ENCODE measurements around the gene SLC22A31. TPM values are rescaled to one million over a fixed set of nuclear protein-coding genes. Genes with fewer than 3 reads are reported as not detected.

Gene SLC22A31
- polyA plus RNA-seq, 1 donor from 2014 or later = not detected

DNA sequence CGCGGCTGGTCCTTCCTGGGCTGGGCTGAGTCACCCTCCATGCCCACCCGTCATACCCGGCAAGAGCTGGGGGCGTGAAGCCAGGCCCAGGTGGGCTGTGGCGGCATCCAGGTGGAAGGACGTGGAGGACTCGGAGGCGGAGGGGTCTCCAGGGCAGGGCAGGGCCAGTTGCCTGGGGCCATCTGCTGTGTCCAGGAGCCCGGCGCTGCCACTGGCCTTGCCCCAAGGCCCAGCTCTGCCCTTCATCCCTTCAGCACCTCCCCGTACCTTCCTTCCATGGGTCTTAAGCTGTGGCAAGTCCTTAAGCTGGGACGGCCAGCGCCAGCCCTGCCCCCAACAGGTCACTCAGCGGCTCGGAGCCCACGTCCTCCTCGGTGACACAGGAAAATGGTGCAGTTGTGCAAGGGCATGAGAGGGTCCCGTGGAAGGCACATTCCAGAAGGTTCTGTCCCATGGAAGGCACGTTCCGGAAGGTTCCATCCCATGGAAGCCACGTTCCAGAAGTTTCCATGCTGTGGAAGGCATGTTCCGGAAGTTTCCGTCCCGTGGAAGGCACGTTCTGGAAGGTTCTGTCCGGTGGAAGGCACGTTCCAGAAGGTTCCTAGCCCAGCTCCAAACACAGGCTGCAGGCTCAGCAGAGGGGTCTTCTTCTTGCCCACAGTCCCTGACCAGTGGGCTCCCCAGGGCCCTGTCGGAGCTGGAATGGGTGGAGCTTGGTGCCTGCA is 39.2 kb downstream of the SLC22A31 start:
- H3K27me3 Mint-ChIP-seq = peaks cover 8% of the 10 kb centered on the region
- H3K9me3 Mint-ChIP-seq = no peaks in the 10 kb centered on the region
- H3K36me3 Mint-ChIP-seq = no peaks in the 10 kb centered on the region
- no peak overlapping the region for H3K4me3 Mint-ChIP-seq
- peaks cover 9 to 21% (median 16%) of the 10 kb centered on the region in 3 donors for H3K4me1 Mint-ChIP-seq
- no peak overlapping the region for H3K27ac Mint-ChIP-seq

- Mint-ChIP-seq H3K9me3 (no peaks in the 10 kb centered on the region), H3K4me1 (peaks cover 16 to 29% (median 27%) of the 10 kb centered on the region in 3 donors), H3K27me3 (peaks cover 8% of the 10 kb centered on the region), H3K27ac (no peak overlapping the region), H3K36me3 (no peaks in the 10 kb centered on the region), H3K4me3 (no peak overlapping the region)
Observed at GRCh38 chr16:89159850-89160354, 40.4 kb downstream of the SLC22A31 start.

DNA sequence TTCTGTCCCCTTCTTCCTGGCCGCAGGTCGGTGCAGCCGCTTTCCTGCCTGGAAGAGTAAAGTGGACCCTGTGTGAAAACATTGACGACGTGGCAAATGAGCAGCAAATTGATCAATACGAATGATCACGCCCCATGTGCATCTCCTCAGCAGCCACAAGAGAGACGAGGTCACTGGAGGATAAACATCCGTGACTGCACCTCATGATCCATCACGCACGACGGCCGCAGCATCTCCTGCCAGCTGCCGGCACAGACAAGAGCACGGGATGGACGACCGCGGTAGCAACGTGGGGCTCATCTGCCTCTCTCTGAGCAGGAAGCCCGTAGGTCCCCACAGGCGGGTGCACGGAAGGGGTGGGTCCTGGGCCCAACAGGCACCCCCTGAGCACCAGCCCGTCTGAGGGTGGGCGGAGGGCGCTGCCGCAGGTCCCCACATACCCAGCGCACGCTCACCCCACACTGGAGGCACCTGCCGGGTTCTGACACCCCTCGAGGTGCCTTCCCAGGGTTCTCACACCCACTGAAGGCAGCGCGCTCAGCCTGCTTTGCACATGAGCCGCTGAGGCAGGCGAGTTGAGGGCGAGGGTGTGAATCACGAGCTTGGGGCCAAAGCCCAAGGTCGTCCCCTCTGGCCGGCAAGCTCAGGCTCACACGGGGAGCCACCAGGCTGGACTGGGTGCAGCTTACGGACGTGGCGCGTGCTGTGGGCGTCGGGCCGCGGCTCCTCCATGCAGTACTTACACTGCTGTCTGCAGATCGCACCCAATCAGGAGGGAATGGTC is 41.1 kb downstream of the SLC22A31 start:
- no peaks in the 10 kb centered on the region for H3K36me3 Mint-ChIP-seq
- peaks cover 14 to 34% (median 26%) of the 10 kb centered on the region in 3 donors for H3K4me1 Mint-ChIP-seq
- no peak overlapping the region for H3K4me3 Mint-ChIP-seq
- H3K27ac Mint-ChIP-seq = no peak overlapping the region
- no peaks in the 10 kb centered on the region for H3K9me3 Mint-ChIP-seq
- peaks cover 5% of the 10 kb centered on the region for H3K27me3 Mint-ChIP-seq

DNA sequence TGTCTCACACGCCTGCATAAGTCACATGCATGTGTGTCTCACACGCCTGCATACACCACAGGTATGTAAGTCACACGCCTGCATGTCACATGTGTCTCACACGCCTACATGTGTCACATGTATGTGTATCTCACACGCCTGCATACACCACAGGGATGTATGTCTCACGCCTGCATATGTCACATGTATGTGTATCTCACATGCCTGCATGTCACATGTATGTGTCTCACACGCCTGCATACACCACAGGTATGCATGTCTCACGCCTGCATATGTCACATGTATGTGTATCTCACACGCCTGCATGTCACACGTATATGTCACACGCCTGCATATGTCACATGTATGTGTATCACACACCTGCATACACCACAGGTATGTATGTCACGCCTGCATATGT is 42.6 kb downstream of the SLC22A31 start:
- Mint-ChIP-seq H3K27me3 (peaks cover 5% of the 10 kb centered on the region), H3K4me1 (peaks cover 7 to 28% (median 21%) of the 10 kb centered on the region in 3 donors), H3K36me3 (no peaks in the 10 kb centered on the region), H3K9me3 (no peaks in the 10 kb centered on the region), H3K27ac (no peak overlapping the region), H3K4me3 (no peak overlapping the region)

DNA sequence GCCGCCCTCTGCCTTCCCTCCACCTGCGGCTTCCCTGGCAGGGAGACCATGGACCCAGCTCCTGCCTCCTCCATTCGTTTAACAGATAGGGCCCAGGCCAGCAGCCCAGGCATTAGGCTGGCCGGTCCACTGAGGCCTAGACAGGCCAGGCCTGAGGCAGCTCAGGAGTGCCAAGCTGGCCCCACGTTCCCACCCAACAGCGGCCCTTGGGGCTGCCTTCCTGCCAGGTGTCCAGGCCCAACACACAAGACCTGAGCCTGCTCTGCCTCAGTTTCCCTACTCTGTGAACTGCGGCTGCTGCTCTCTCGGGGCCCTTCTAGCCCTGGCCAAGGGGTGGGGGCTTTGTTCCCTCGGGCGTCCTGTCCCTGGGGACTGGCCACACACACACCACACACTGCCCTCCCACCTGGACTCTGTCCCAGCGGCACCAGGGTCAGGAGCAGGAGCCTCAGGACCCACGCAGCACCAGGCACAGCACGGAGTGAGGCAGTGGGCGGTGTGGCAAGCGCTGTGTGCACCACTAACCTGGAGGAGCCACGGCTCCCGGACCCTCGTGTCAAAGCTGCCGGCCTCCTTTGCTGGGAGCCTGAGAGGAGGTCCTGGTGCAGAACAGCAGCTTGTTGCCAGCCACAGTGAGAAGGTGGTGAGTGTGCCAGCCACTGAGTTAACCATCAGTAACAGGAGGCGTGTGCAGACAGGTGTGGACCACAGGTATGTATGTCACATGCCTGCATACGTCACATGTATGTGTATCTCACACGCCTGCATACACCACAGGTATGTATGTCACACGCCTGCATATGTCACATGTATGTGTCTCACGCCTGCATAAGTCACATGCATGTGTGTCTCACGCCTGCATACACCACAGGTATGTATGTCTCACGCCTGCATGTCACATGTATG is 43.3 kb downstream of the SLC22A31 start:
- Mint-ChIP-seq H3K4me3 (no peak overlapping the region), H3K27ac (peak overlapping the region in 1 of 3 donors; percentile 19), H3K4me1 (peaks cover 7 to 26% (median 18%) of the 10 kb centered on the region in 3 donors)

GRCh38 chr16:89155851-89156739 is 44.2 kb downstream of the SLC22A31 start:
- Mint-ChIP-seq H3K9me3 (no peaks in the 10 kb centered on the region), H3K27ac (peak overlapping the region in 2 of 3 donors; percentile 19 to 42), H3K36me3 (peaks cover 2% of the 10 kb centered on the region), H3K4me1 (peaks cover 7 to 23% (median 15%) of the 10 kb centered on the region in 3 donors), H3K27me3 (no peaks in the 10 kb centered on the region), H3K4me3 (peak overlapping the region in 1 of 4 donors; percentile 21)

More for the DNA sequence above, 43.3 kb downstream of the SLC22A31 start:
- H3K27me3 Mint-ChIP-seq = peaks cover 3% of the 10 kb centered on the region
- no peaks in the 10 kb centered on the region for H3K9me3 Mint-ChIP-seq
- no peaks in the 10 kb centered on the region for H3K36me3 Mint-ChIP-seq

DNA sequence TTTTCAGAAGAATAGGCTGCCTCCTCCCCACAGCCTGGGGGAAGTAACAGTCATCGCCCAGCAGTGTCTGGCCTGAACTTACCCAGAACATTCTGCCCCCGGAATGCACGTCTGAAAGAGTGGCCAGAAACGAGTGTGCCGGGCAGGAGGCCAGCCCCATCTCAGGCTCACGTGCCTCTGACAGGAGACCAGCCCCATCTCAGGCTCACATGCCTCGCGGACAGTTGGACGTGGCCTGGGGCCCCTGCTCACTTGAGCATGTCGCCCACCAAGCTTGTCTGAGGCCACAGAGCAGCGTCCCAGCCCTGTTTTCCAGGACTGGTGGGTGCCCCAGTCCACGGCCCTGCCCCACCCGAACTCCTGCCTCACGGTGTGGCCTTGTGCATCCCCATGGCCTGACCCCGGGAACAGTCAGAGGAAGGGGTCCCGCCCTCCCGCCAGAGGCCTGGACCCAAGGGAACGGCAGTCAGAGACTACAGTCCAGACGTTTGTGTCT is 45.1 kb downstream of the SLC22A31 start:
- Mint-ChIP-seq H3K36me3 (peaks cover 2% of the 10 kb centered on the region), H3K27me3 (no peaks in the 10 kb centered on the region), H3K4me1 (peaks cover 7 to 23% (median 15%) of the 10 kb centered on the region in 3 donors), H3K4me3 (peak overlapping the region in 1 of 4 donors; percentile 21), H3K27ac (peak overlapping the region in 1 of 3 donors; percentile 76), H3K9me3 (no peaks in the 10 kb centered on the region)

DNA sequence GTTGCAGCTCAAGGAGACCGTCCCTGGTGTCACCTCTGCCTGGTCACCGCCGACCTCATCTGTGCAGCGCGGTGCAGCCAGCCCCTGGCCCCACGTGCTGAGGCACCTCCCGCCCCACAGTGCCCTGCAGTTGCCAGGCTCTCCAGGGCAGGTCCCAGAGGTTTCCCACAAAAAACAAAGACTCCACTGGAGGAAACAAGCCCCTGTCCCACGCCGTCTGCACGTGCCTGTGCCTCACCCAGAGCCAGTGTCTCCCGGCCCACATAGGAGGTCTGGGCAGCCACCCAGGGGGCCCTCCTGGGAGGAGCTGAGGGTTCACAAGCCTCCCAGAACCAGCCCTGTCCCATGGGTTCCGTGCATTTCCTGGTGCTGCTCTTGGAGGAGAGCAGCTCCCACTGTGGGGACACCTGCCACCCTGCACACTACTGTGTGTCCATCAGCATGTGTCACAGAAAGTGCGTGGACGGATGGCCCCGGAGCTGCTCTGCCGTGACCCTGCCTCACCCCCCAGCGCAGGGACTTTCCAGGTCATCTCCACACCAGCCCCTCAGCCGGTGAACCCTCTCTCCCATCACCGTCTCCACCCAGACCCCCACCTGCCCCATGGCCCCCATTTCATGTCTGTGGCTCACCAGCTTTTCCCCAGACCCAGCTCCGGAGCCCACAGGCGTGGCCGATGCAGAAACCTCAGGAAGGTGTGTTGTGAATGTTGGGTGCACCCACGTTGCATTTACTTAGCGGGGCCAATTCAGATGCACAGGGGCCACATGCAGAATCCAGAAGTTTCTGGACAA is 45.8 kb downstream of the SLC22A31 start:
- peak overlapping the region in 2 of 3 donors; percentile 13 to 31 for H3K27ac Mint-ChIP-seq

DNA sequence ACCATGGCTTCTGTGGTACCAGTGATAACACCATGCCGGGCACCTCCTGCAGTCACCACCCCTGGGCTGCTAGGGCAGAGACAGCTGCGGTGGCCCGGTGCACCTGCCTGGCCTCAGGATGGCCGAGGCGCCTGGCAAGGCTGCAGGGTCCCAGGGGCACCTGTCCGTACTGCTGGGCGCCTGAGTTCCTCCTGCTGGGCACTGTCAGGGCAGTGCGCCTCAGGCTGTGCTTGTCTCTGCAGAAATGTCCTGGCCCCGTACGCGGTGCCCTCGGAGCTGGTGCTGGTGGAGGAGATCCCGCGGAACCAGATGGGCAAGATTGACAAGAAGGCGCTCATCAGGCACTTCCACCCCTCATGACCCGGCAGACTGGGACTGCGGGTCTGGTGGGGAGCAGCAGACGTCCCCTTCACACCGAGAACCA is 46.5 kb downstream of the SLC22A31 start:
- Mint-ChIP-seq H3K27ac (peak overlapping the region in 1 of 3 donors; percentile 67), H3K27me3 (no peaks in the 10 kb centered on the region), H3K36me3 (peaks cover 15% of the 10 kb centered on the region), H3K4me1 (peaks cover 7 to 22% (median 15%) of the 10 kb centered on the region in 3 donors), H3K9me3 (peaks cover 3 to 6% (median 6%) of the 10 kb centered on the region in 3 donors), H3K4me3 (no peak overlapping the region)

More for the DNA sequence above, 45.8 kb downstream of the SLC22A31 start:
- Mint-ChIP-seq H3K27me3 (no peaks in the 10 kb centered on the region), H3K4me3 (no peak overlapping the region), H3K36me3 (peaks cover 7% of the 10 kb centered on the region), H3K9me3 (no peaks in the 10 kb centered on the region), H3K4me1 (peaks cover 7 to 22% (median 15%) of the 10 kb centered on the region in 3 donors)

DNA sequence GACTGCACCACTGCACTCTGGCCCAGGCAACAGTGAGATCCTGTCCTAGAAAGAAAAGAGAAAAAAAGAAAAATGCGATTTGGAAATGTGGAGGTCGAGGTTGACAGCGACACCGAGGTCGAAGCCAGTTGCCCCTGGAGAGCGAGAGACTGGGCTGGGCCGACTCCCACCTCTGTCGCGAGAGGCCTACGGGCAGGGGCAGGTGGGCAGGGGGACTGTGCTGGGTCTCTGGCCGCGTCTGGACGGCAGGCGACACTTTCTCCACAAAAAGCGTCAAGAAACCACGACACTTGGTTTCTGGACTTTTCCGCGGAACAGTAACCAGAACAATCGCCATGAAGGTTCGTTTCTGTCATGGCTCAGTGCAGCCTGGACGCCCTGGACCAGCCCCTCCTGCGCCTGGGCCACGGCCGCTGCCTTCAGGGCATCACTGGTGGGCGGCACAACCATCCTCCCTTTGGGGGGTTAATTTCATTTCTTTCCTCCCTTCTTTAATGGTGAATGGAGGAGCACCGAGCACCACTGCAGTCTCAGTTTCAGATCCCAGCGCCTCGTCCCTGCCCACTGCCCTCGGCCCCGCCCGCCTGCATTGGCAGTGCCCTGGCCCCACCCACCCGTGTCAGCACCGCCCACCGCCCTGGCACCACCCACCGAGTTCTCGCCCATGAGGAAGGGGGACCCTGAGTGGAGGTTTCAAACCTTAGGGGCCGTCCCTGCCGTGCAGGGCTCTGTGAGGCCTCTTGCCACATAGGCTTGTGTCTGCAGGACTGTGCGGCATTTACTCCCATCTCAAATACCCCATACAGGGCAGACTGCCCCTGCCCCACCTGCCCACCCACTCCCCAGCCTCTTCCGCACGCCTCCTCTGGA is 47.3 kb downstream of the SLC22A31 start:
- Mint-ChIP-seq H3K27ac (no peak overlapping the region), H3K36me3 (peaks cover 17% of the 10 kb centered on the region), H3K4me3 (no peak overlapping the region), H3K27me3 (no peaks in the 10 kb centered on the region), H3K9me3 (peaks cover 5 to 11% (median 8%) of the 10 kb centered on the region in 3 donors), H3K4me1 (peaks cover 7 to 20% (median 15%) of the 10 kb centered on the region in 3 donors)

- Mint-ChIP-seq H3K27me3 (no peaks in the 10 kb centered on the region), H3K4me1 (peaks cover 11 to 17% (median 14%) of the 10 kb centered on the region in 3 donors), H3K27ac (peak overlapping the region in 2 of 3 donors; percentile 32 to 71), H3K36me3 (peaks cover 20% of the 10 kb centered on the region), H3K9me3 (peaks cover 5 to 11% (median 8%) of the 10 kb centered on the region in 3 donors), H3K4me3 (peak overlapping the region in 1 of 4 donors; percentile 77)
Observed at GRCh38 chr16:89150981-89151380, 49.4 kb downstream of the SLC22A31 start.

Data from IgD-negative memory B cell (primary cell).